Hepatocyte (in vitro differentiated cells): ENCODE measurements around the gene FBXL13. TPM values are rescaled to one million over a fixed set of nuclear protein-coding genes. Genes with fewer than 3 reads are reported as not detected.

Experiments used
- DNase-seq: peaks from one replicate; pipeline ENCODE4 v3.0.0-alpha.2; 2016; ENCODE audit warnings: low spot score
- H2AFZ ChIP-seq: fragments of 200-600 bp; sonication (generic); 2 replicates; pipeline ENCODE4 v1.6.0; 2016; ENCODE audit warnings: antibody characterized with exemption, mild to moderate bottlenecking
- H3K27ac ChIP-seq: fragments of 200-600 bp; sonication (generic); 2 replicates; pipeline ENCODE4 v1.5.1; 2016; ENCODE audit warnings: mild to moderate bottlenecking
- H3K27me3 ChIP-seq: fragments of 200-600 bp; sonication (generic); 2 replicates; pipeline ENCODE4 v1.6.1; 2016
- H3K36me3 ChIP-seq: fragments of 200-600 bp; sonication (generic); replicated peaks from 2 replicates; pipeline ENCODE4 v1.5.1; 2016; ENCODE audit warnings: low read depth; ENCODE audit not compliant: insufficient read depth
- H3K4me1 ChIP-seq: fragments of 200-600 bp; sonication (generic); 2 replicates; pipeline ENCODE4 v1.5.1; 2016; ENCODE audit warnings: mild to moderate bottlenecking, moderate library complexity; ENCODE audit not compliant: insufficient read depth
- H3K4me2 ChIP-seq: fragments of 200-600 bp; sonication (generic); 2 replicates; pipeline ENCODE4 v1.6.0; 2016
- H3K4me3 ChIP-seq: fragments of 200-600 bp; sonication (generic); 2 replicates; pipeline ENCODE4 v1.5.1; 2016; ENCODE audit warnings: mild to moderate bottlenecking
- H3K79me2 ChIP-seq: fragments of 200-600 bp; sonication (generic); 2 replicates; pipeline ENCODE4 v1.6.0; 2017; ENCODE audit warnings: mild to moderate bottlenecking
- H3K9me2 ChIP-seq: fragments of 200-600 bp; sonication (generic); replicated peaks from 2 replicates; pipeline ENCODE4 v1.6.0; 2017; ENCODE audit warnings: mild to moderate bottlenecking; ENCODE audit not compliant: insufficient read depth
- H3K9me3 ChIP-seq: fragments of 200-600 bp; sonication (generic); 2 replicates; pipeline ENCODE4 v1.5.1; 2016; ENCODE audit warnings: low read depth, mild to moderate bottlenecking
- H4K20me1 ChIP-seq: fragments of 200-600 bp; sonication (generic); 2 replicates; pipeline ENCODE4 v1.6.0; 2016; ENCODE audit warnings: mild to moderate bottlenecking; ENCODE audit not compliant: insufficient read depth, poor library complexity, severe bottlenecking
- CTCF ChIP-seq: fragments of 200-600 bp; sonication (generic); IDR thresholded peaks from 2 replicates; pipeline ENCODE4 v1.5.1; 2016; ENCODE audit warnings: antibody characterized with exemption, mild to moderate bottlenecking; ENCODE audit not compliant: poor library complexity
- EZH2 ChIP-seq: fragments of 200-600 bp; sonication (generic); IDR thresholded peaks from 2 replicates; pipeline ENCODE4 v1.6.1; 2016; ENCODE audit warnings: antibody characterized with exemption, mild to moderate bottlenecking, borderline replicate concordance
- EZH2phosphoT487 ChIP-seq: fragments of 200-600 bp; sonication (generic); IDR thresholded peaks from one replicate; pipeline ENCODE4 v1.6.1; 2018; ENCODE audit warnings: antibody characterized with exemption, mild to moderate bottlenecking, low read depth, moderate library complexity; ENCODE audit not compliant: unreplicated experiment, severe bottlenecking
- WGBS: methylation state at CpG from one replicate; pipeline ENCODE4 v1.1.6; 2016; ENCODE audit warnings: low lambda C conversion rate; ENCODE audit errors: missing lambda C conversion rate; 5-methylcytosine and 5-hydroxymethylcytosine counted together
- polyA plus RNA-seq: library from polyadenylated mRNA; unstranded; fragments of >200 nt; fragmentation: Nextera tagmentation; extraction: Ambion mirVana; gene quantifications from 2 replicates; pipeline ENCODE4 v1.2.1, GENCODE V29; 2016
- total RNA-seq: library from RNA; depleted of rRNA; stranded (reverse); fragments of >200 nt; gene quantifications from 2 replicates; pipeline ENCODE4 v1.2.3, GENCODE V29; 2014

The FBXL13 gene
- total and polyA plus RNA-seq, 2 experiments from 2014 or later: 0.30 to 1.8 TPM

- Histone ChIP-seq H3K36me3 (no peaks in the 10 kb centered on the region), H3K4me2 (no peak overlapping the region), H3K4me1 (peaks cover 6% of the 10 kb centered on the region), H3K9me2 (no peaks in the 10 kb centered on the region), H3K79me2 (no peaks in the 10 kb centered on the region), H3K27ac (no peak overlapping the region), H3K4me3 (no peak overlapping the region), H3K27me3 (no peaks in the 10 kb centered on the region), H4K20me1 (no peaks in the 10 kb centered on the region), H2AFZ (no peak overlapping the region), H3K9me3 (no peaks in the 10 kb centered on the region)
- TF ChIP-seq EZH2phosphoT487 (no peak), EZH2 (no peak), CTCF (no peak)
- WGBS: 79% methylated on average over 3 of the region's 3 CpGs
- no peak for DNase-seq
Observed at GRCh38 chr7:102895602-102896001, 179.0 kb downstream of the FBXL13 start.

- Histone ChIP-seq H3K27me3 (no peaks in the 10 kb centered on the region), H2AFZ (no peak overlapping the region), H3K4me2 (no peak overlapping the region), H3K4me1 (peaks cover 13% of the 10 kb centered on the region), H3K36me3 (no peaks in the 10 kb centered on the region), H3K79me2 (no peaks in the 10 kb centered on the region), H3K9me2 (no peaks in the 10 kb centered on the region), H3K9me3 (no peaks in the 10 kb centered on the region), H3K4me3 (no peak overlapping the region), H3K27ac (no peak overlapping the region), H4K20me1 (no peaks in the 10 kb centered on the region)
- TF ChIP-seq EZH2: no peak
- TF ChIP-seq CTCF: no peak
- no peak for TF ChIP-seq EZH2phosphoT487
- WGBS: 97% methylated on average over 1 of the region's 1 CpG
- no peak for DNase-seq
Observed at GRCh38 chr7:102892631-102893278, 181.8 kb downstream of the FBXL13 start.

- peak; percentile 38 for DNase-seq
- no peaks in the 10 kb centered on the region for H3K9me2 ChIP-seq
- H3K27me3 ChIP-seq: no peaks in the 10 kb centered on the region
- no peak overlapping the region for H2AFZ ChIP-seq
- no peaks in the 10 kb centered on the region for H3K36me3 ChIP-seq
- no peak overlapping the region for H3K4me2 ChIP-seq
- TF ChIP-seq CTCF (no peak), EZH2 (no peak), EZH2phosphoT487 (no peak)
- peak overlapping the region; percentile 6 for H3K27ac ChIP-seq
- H3K79me2 ChIP-seq: no peaks in the 10 kb centered on the region
- WGBS: 65% methylated on average over 1 of the region's 1 CpG
- H3K4me1 ChIP-seq: peaks cover 13% of the 10 kb centered on the region
- no peak overlapping the region for H3K4me3 ChIP-seq
- H3K9me3 ChIP-seq: no peaks in the 10 kb centered on the region
- no peaks in the 10 kb centered on the region for H4K20me1 ChIP-seq
Observed at GRCh38 chr7:102891693-102892261, 182.8 kb downstream of the FBXL13 start.
